SK-N-MC (cell line): ENCODE results near the gene ATP2B1.

Experiments used
- DNase-seq: peaks from one replicate; pipeline ENCODE4 v3.0.0-alpha.2; 2011; ENCODE audit warnings: low read depth, low spot score
- H3K27ac ChIP-seq: fragments of 200-600 bp; sonication (generic); 2 replicates; pipeline ENCODE4 v1.5.1; 2016; ENCODE audit warnings: mixed run types
- H3K36me3 ChIP-seq: fragments of 200-600 bp; sonication (generic); 2 replicates; pipeline ENCODE4 v1.6.1; 2017; ENCODE audit warnings: antibody characterized with exemption, low read length, mixed read lengths; ENCODE audit not compliant: insufficient read depth
- H3K4me3 ChIP-seq: fragments of 200-600 bp; sonication (generic); 2 replicates; pipeline ENCODE4 v1.5.1; 2016
- H3K9ac ChIP-seq: fragments of 200-600 bp; sonication (generic); 2 replicates; pipeline ENCODE4 v1.8.0; 2017; ENCODE audit warnings: mixed run types, mixed read lengths; ENCODE audit not compliant: insufficient read length
- H3K9me3 ChIP-seq: fragments of 200-600 bp; sonication (generic); 2 replicates; pipeline ENCODE4 v1.6.1; 2017; ENCODE audit warnings: low read depth, mild to moderate bottlenecking, antibody characterized with exemption, low read length, moderate library complexity, mixed read lengths
- EZH2 ChIP-seq: fragments of 200-600 bp; sonication (generic); IDR thresholded peaks from one replicate; pipeline ENCODE4 v1.6.1; 2017; ENCODE audit warnings: antibody characterized with exemption
- FOXP2 ChIP-seq: optimal IDR thresholded peaks from 2 replicates; pipeline ENCODE3; 2011; ENCODE audit warnings: mild to moderate bottlenecking, moderate library complexity; ENCODE audit not compliant: insufficient read depth; ENCODE audit errors: extremely low read length, control extremely low read depth
- POLR2AphosphoS5 ChIP-seq: IDR thresholded peaks from 2 replicates; pipeline ENCODE4 v1.6.1; 2012; ENCODE audit warnings: mild to moderate bottlenecking, low read depth, low read length, borderline replicate concordance

ATP2B1 gene

GRCh38 chr12:89745286-89745685, 36.6 kb upstream of the ATP2B1 start:
- no peak overlapping the region for H3K9ac ChIP-seq
- TF ChIP-seq POLR2AphosphoS5 (no peak), FOXP2 (no peak), EZH2 (no peak)
- no peak overlapping the region for H3K4me3 ChIP-seq
- DNase-seq: no peak
- no peak overlapping the region for H3K27ac ChIP-seq
- 0 out of 2 replicates have a peak, but pooled peaks cover 2% of the 10 kb centered on the region for H3K9me3 ChIP-seq
- H3K36me3 ChIP-seq: no peaks in the 10 kb centered on the region

DNA sequence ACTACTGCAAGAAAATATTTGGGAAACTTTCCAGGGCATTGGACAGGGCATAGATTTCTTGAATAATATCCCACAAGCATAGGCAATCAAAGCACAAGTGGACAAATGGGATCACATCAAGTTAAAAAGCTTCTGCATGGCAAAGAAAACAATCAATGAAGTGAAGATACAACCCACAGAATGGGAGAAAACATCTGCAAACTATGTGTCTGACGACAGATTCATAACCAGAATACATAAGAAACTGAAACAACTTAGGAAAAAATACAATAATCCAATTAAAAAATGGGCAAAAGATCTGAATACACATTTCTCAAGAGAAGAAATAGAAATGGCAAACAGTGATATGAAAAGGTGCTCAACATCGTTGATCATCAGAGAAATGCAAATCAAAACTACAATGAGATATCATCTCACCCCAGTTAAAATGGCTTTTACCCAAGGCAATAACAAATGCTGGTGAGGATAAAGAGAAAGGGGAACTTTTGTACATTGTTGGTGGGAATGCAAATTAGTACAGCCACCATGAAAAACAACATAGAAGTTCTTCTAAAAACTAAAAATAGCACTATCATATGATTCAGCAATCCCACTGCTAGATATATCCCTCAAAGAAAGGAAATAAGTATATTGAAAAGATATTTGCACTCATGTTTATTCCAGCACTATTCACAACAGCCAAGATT, 33.8 kb upstream of the ATP2B1 start:
- Histone ChIP-seq H3K9ac (no peak overlapping the region), H3K9me3 (0 out of 2 replicates have a peak, but pooled peaks cover 2% of the 10 kb centered on the region), H3K36me3 (no peaks in the 10 kb centered on the region), H3K27ac (no peak overlapping the region), H3K4me3 (no peak overlapping the region)
- TF ChIP-seq FOXP2 (no peak), POLR2AphosphoS5 (no peak), EZH2 (no peak)
- DNase-seq: no peak

DNA sequence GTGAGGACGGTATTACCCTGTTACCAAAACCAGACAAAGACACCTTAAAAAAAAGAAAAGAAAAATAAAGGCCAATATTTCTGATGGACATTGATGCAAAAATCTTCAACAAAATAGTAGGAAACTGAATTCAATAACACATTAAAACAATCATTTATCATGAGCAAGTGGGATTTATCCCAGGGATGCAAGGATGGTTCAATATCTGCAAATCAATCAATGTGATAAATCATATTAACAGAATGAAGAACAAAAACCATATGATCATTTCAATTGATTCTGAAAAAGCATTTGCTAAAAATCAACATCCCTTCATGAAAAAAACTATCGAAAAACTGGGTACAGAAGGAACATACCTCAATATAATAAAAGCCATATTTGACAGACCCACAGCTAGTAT, 32.3 kb upstream of the ATP2B1 start:
- DNase-seq: no peak
- H3K9ac ChIP-seq: no peak overlapping the region
- H3K27ac ChIP-seq: no peak overlapping the region
- no peak for TF ChIP-seq FOXP2
- no peak for TF ChIP-seq POLR2AphosphoS5
- no peak for TF ChIP-seq EZH2
- H3K36me3 ChIP-seq: no peaks in the 10 kb centered on the region
- no peak overlapping the region for H3K4me3 ChIP-seq
- H3K9me3 ChIP-seq: 0 out of 2 replicates have a peak, but pooled peaks cover 2% of the 10 kb centered on the region

- Histone ChIP-seq H3K9ac (no peak overlapping the region), H3K27ac (no peak overlapping the region), H3K4me3 (no peak overlapping the region), H3K9me3 (0 out of 2 replicates have a peak, but pooled peaks cover 2% of the 10 kb centered on the region), H3K36me3 (no peaks in the 10 kb centered on the region)
- DNase-seq: no peak
- TF ChIP-seq POLR2AphosphoS5 (no peak), FOXP2 (no peak), EZH2 (no peak)
These were observed 28.4 kb upstream of the ATP2B1 start for GRCh38 chr12:89736995-89737394.

DNA sequence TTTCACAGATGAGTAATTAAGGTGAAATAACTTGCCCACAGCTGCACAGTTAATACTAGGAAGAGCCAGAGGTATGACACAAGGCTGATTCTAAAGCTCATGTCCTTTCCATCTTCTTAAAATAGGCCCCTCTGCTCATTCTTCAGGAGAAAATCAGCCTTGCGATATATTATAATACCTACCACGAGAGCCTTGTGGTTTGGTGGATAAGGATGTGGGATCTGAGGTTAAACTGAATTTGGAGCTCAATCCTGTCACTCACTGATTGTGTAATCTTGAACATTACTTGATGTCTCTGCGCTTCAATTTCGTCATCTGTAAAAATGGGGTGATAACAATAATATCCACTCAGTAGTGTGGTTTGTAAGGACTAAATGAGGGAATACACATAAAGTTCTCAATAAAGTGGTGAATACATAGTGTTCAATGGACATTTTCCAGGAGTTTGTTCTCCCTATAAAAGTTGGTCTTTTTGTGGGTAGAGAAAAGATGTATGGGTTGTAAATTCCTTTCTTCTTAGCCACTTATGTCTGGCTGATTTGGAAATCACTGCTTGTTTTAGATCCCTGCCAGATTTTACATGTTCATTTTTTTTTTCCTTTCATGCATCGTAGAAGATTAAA, 25.1 kb upstream of the ATP2B1 start:
- Histone ChIP-seq H3K4me3 (no peak overlapping the region), H3K9me3 (no peaks in the 10 kb centered on the region), H3K9ac (no peak overlapping the region), H3K36me3 (no peaks in the 10 kb centered on the region), H3K27ac (peak overlapping the region; percentile 47; the same call in 1 of the 2 replicates)
- TF ChIP-seq POLR2AphosphoS5: no peak
- no peak for TF ChIP-seq FOXP2
- no peak for TF ChIP-seq EZH2
- DNase-seq: peak; percentile 40

GRCh38 chr12:89732522-89732921, 23.9 kb upstream of the ATP2B1 start:
- Histone ChIP-seq H3K4me3 (no peak overlapping the region), H3K36me3 (no peaks in the 10 kb centered on the region), H3K27ac (no peak overlapping the region), H3K9me3 (no peaks in the 10 kb centered on the region), H3K9ac (no peak overlapping the region)
- DNase-seq: no peak
- TF ChIP-seq POLR2AphosphoS5: no peak
- TF ChIP-seq FOXP2: no peak
- TF ChIP-seq EZH2: no peak

DNA sequence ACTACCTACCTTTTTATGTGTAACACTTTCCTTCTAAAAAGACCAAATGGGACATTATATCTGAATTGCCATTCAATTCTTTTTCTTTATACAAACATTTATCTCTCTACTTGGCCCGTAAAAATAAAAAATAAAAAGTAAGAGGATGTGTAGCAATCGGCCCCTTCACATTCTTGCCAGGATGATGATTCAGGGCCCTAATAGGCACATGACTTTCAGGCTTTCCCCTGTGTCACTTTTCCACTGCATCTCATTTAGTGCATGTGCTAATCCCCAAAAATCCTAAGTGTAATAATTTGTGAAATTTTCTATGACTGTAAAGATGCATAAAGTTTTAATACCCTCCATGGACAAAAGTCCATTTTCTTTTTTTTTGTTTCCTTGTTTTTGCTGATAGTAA, 23.0 kb upstream of the ATP2B1 start:
- Histone ChIP-seq H3K27ac (no peak overlapping the region), H3K9me3 (no peaks in the 10 kb centered on the region), H3K4me3 (no peak overlapping the region), H3K36me3 (no peaks in the 10 kb centered on the region), H3K9ac (no peak overlapping the region)
- DNase-seq: no peak
- TF ChIP-seq POLR2AphosphoS5 (no peak), FOXP2 (no peak), EZH2 (no peak)

DNA sequence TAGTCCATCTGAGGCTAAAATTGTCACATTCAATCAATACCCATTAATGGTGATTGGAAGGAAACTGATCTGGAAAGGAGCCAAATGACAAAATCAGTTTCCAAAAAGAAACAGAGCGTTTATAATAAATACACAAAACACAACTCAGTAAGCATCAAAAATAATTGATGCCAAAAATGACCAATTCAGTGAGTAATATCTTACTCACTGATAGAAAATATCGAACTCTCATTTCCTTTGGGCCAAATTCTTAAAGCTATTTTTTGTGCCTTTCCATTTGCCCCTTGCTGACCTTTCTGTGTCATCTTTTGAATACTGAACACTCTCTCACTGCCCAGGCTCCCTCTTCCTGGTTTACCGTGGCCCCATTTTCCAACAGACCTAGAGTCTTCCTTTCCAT, 22.5 kb upstream of the ATP2B1 start:
- Histone ChIP-seq H3K36me3 (no peaks in the 10 kb centered on the region), H3K4me3 (no peak overlapping the region), H3K9me3 (no peaks in the 10 kb centered on the region), H3K9ac (no peak overlapping the region), H3K27ac (no peak overlapping the region)
- TF ChIP-seq POLR2AphosphoS5 (no peak), EZH2 (no peak), FOXP2 (no peak)
- no peak for DNase-seq

GRCh38 chr12:89729946-89730459, 21.4 kb upstream of the ATP2B1 start:
- H3K27ac ChIP-seq: no peak overlapping the region
- H3K9me3 ChIP-seq: no peaks in the 10 kb centered on the region
- H3K9ac ChIP-seq: no peak overlapping the region
- no peaks in the 10 kb centered on the region for H3K36me3 ChIP-seq
- DNase-seq: no peak
- H3K4me3 ChIP-seq: no peak overlapping the region
- TF ChIP-seq POLR2AphosphoS5: no peak
- no peak for TF ChIP-seq FOXP2
- TF ChIP-seq EZH2: no peak
